ENCODE measurements around the gene SEC61B.
"Not testable (repeated sequence)": the region's sequence is repeated elsewhere in the genome, so short reads cannot be mapped to it uniquely, and the experiment has no call there.

SEC61B gene

DNA sequence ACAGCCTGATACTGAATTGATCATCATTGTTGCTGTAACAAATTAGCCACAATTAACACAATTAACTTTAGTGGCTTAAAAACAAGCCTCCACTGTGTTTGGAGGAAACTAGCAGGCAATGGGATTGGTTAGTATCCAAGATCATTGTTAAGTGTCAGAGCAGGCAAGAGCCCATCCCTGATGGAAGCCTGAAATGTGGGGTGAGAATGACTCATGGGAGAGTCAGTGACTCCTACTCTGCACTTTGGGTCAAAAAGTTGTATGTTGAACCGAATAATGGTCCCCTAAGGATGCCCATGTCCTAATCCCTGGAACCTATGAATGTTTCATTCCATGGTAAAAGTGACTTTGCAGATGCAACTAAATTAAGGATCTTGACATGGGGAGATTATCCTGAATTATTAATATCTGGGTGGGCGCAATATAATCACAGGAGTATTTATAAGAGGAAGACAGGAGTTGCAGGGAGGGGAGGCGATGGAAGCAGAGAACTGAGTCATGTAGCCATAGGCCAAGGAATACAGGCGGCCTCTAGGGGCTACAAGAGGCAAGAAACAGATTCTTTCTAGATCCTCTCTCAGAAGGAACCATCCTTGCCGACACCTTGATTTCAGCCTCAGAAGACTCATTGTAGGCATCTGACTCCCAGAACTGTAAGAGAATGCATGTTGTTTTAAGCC lies 29.2 kb upstream of the SEC61B start:
- DNase-seq: peak in 1 of 4 experiments; percentile 20

DNA sequence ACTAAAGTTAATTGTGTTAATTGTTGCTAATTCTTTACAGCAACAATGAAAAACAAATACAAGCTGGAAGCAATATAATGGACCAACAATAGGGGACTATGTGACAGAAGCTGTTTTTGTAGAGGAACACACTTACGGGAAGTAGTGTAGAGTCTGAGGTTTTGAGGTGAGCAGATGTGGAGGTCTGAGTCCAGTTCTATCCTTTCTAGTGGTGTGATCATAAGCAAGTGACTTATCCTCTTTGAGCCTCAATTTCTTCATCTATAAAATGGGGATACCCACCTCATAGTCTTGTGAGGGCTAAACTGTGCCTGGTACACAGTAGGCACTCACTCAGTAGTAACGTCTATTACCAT lies 28.6 kb upstream of the SEC61B start:
- DNase-seq: no peak

DNA sequence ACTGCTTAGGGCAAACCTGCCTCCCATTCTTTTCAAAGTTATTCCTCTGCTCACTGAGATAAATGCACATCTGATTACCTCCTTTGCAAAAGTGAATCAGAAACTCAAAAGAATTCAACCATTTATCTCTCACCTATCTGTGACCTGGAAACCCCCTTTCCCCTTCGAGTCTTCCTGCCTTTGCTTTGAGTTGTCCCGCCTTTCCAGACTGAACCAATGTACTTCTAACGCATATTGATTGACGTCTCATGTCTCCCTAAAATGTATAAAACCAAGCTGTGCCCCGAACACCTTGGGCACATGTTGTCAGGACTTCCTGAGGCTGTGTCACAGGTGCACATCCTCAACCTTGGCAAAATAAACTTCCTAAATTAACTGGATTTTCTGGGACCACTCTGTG lies 25.6 kb upstream of the SEC61B start:
- not testable (repeated sequence) for DNase-seq

DNA sequence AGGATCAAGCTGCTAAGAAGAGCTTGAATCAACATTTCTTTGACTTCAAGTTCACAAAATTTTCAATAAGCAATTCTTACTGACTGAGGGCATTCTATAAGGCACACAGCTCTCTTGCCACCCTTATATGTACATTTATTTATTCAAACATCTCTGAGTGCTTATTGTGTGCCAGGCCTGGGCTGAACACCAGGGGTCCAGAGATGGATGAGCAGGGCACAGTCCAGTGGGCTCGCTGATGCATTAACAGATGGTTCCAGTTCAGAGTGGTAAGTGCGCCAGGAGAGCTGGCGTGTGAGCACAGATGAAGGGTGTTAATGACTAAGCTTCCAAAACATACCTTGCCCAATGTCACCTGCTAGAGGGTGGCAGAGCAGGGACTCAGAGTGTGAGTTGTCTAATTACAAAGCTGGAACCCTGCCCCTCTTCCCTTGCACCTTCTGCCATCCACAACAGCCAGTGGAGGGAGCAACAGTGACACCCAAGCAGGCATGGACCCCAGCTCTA lies 24.9 kb upstream of the SEC61B start:
- no peak for DNase-seq

DNA sequence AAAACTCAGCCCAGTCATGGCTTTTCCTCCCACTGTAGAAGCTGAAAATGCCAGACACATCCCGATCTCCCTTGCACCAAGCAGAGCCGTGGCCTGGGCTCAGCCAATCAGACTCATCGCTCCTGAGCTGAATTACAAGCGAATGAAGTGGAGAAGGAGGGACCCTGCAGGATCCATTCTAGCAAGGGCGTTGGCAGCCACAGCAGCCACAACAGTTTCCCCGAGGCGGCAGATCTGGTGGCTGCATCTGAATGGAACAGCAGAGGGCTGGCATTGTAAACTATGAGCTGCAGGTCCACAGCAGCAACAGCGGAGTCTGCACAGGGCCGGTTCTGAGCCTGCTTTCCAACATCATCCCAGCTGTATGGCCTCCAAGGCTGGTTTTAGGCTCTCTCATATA lies 24.1 kb upstream of the SEC61B start:
- no peak for DNase-seq

DNA sequence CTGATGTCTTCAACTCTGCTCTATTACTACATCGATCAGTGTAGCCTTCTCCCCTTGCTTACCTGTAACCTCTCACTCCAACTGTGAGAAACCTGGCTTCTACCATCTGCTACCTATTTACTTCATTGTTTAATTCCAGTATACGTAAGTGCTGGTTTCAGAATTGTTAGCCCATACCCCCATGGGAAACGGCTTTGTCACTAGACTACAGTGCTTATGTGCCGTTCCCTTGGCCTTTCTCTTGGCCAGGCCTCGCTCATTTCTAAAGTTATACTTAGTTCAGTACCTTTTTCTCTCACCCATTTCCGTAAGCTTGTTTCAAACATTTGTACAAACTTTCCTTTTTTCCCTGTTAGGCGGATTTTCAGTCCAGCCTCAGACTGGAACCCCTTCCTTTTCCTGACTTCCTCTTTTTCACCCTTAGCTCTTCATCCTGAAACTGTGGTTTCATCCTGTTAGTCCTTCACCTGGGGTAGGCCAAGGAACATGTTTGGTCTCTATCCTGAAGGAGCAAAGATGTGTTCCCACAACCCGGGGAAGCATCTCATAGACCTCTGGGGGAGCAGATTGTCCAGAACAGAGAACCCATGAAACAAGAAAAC lies 22.0 kb upstream of the SEC61B start:
- no peak for DNase-seq

DNA sequence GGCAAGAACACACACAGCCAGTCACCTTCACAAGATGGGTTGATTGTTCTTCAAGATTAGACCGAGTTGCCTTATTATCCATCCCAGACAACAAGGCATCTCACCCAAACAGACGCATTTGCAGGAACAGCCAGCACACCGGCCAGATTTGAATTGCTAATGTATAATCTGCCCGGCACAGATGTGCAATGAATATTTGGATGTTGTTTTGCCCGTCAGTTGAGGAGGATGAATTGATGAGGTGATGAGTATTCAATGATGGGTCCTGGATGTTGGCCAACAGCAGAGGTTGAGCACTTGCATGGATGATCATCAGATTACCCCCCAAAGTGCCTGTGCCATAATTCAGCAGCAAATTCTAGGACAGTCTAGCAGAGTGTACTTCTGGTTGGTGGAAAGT lies 20.5 kb upstream of the SEC61B start:
- no peak for DNase-seq

DNA sequence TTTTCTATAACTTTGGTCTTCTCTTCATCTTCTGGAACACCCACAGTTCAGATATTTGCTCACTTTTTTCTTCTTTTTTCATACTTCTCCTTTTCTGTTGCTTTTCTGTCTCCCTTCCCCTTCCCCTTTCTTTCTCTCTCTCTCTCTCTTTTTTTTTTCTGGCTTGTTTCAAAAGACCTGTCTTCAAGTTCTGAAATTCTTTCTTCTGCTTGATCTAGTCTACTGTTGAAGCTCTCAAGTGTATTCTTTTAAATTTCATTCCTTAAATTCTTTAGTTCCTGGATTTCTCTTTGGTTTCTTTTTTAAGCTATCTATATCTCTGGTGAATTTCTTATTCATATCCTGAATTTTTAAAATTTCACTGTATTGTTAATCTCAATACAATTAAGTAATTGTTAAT lies 11.5 kb upstream of the SEC61B start:
- no peak for DNase-seq

DNA sequence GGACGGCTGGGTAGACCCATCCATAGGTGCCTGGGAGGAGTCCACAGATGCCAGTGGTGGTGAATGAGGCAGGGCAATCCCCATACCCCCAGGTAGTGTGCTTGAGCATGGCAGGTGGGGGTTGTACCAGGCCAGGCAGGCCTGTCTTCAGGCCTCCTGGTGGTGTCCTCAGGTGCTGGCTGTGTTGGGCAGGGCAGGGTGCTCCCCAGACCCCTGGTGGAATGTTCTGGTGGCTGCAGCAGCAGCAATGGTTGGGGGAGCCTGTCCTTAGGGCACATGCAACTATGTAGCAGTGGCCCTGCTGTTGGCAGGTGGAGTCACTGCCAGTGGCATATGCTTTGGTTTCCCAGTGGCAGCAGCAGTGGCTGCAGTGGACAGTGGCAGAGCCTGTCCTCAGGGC lies 10.3 kb upstream of the SEC61B start:
- DNase-seq: no peak

DNA sequence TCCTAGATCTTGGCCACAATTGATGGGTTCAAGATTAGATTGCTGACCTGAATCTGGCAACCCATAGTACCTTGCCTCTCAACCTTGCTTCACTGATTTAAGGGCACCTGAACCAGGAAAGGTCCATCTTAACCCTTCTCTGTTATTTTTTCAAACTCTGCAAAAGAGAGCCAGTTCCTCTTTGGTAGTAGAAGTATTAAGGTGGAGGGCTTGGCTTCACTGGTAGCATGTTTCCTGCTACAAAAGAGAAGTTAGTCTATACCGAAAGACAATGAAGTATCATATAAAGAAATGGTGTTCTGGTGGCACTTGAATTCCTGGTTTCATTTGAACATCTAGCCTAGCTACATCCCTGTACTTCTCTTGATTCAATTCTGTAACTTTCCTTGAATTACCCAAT lies 8.9 kb upstream of the SEC61B start:
- peak in 1 of 4 experiments; percentile 8 for DNase-seq

DNA sequence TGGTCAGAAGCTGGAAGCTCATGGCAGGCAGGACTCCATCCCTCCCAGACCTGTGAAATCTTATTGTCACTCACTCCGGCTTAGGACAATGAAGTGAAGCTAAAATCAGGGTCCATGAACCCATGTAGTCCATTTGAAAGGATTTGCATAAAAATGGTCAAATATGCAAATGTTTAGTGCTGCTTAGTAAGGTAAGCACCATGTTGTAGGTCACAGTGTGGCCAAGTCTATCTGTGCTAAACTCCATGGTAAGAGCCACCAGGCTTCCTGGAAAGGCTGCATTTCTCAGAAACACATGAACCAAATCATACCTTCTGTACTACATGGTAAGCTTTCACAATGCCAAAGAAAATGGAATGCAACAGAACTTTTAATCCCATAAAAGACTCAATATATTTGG lies 6.0 kb upstream of the SEC61B start:
- DNase-seq: no peak

DNA sequence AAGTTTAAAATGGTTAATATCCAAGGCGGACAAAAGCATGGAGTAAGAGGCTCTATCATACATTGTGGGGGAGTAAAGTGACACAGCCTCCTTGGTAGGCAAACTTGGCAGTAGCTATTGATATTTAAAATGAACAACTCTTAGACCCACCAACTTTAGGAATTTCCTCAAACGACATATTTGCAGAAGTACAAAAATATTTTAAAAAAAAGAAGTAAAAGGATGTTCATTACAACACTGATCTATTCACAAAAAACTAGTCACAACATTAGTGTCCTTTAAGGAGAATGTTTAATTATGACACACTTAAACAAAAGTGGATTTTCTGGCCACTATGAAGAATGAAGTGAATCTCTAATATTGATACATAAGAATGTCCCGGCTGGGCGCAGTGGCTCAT lies 2.1 kb upstream of the SEC61B start:
- peak in 2 of 4 experiments; percentile 28 to 37 for DNase-seq

DNA sequence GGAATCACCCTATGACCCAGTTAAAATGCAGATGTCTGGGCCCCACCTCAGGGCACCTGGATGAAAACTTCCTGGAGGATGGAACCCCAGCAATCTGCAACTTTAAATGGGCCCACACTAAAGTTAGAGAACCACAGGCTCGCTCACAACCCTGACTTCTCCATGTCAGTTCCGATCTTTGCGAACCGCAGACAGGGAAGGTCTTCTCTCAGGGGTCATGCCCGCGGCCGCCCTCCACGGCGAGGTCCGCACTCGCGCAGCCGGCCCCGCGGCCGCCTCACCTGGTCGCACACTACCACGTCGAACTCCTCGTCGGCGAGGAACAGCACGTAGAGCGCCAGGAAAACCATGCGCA lies 839 bp upstream of the SEC61B start:
- DNase-seq: peak in 3 of 4 experiments; percentile 48 to 61 (median 51)

DNA sequence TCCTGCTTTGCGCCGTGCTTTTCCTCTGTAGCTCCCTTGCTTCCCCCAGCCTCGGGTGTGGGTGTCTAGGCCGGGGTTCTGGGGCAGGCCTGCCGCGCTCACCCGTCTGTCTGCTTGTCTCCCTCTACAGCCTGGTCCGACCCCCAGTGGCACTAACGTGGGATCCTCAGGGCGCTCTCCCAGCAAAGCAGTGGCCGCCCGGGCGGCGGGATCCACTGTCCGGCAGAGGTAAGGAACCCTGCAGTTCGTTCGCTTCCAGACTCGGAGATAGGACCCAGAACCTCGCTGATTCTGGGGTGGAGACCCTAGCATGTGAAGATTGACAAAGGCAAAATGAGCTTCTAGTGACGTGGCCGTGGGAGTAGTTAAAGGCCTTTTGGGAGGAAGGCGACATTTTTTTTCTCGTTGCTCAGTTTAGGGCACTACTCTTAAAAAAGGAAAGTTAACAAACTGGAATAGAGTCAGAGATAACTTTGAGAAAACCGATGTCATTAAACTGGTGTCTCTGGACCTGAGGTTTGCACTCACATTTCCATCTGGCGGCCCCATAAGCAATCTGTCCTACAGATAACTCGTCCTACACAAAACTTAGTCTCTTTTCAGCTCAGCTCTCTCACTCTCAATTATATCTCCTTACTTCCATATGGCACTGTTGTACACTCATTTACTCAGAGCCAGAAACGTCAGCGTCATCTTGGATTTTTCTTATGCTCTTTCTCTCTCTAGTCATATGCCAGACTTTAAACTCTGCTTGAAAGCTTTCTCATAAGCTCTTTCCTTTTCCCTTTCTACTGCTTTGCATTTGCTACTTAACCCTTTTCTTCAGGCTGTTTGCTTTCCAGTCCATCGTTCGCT lies 561 bp downstream of the SEC61B start:
- DNase-seq: peak in 2 of 4 experiments; percentile 29 to 50

DNA sequence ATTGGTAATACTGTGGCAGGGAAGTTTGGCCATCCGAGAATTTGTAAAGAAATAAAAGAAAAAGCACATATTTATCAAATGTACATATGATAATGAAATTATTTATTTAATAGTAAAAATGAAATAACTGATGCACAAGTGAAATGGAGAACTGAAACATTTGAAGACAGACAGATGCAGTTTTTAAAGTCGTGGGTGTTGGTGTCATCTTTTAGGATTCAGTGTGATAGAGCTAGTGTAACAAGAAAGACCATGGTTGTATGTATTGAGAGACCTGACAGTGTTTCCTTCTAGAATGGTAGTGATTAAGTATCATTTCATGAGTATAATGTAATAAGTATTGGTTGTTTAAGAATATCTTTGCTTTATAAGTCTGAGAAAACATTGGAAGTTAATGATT lies 2.4 kb downstream of the SEC61B start:
- no peak for DNase-seq

DNA sequence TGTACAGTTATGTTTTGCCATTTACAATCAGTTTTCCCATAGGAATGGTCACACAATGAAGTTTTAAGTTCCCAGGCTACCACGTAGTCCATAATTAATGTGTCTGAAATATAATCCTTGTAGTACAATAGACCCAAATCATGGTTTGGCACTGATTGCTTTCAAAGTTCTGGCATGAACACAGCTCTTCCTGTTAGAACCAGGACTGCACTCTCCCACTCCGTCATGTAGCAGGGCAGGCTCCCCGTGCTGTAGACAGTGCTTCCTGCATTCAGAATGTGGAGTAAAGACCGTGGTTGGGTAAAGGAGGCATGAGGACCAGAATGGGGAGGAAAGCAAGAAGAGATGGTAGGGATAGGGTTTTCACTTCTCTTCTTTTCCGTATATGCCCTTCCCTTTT lies 4.0 kb downstream of the SEC61B start:
- no peak for DNase-seq

DNA sequence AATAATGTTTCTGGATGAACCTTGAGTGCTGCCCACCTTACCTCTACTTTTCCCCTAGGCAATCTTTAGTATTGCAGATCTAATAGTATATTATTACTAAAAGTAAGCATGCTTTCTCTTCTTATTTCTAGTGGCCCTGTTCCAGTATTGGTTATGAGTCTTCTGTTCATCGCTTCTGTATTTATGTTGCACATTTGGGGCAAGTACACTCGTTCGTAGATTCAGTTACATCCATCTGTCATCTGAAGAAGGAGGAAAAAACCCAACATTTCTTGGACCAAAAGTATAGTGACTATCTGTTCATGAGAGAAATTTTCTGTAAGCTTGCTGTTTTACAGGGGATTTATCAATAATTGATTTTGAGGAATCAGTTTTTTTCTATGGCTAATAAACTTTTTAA lies 8.1 kb downstream of the SEC61B start:
- DNase-seq: no peak

DNA sequence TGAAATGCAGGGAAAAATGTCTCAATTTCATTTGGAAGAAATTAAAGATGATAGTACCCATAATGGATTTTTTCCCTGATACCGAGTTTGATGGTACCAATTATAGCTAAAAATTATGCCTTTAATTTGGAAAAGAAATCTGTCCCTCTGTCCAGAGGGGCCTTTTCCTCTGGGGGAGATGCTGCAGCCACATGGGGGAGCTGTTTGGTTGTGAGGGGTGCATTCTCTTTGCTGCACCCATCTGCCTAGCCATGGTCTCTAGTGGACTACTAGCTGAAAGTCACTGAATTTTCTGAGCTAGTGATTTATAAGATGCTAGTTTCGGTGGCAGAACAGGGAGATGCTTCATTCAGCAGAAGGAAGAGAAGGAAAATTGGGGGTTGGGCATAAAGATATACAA lies 9.6 kb downstream of the SEC61B start:
- peak; percentile 39 to 66 (median 50) for DNase-seq

DNA sequence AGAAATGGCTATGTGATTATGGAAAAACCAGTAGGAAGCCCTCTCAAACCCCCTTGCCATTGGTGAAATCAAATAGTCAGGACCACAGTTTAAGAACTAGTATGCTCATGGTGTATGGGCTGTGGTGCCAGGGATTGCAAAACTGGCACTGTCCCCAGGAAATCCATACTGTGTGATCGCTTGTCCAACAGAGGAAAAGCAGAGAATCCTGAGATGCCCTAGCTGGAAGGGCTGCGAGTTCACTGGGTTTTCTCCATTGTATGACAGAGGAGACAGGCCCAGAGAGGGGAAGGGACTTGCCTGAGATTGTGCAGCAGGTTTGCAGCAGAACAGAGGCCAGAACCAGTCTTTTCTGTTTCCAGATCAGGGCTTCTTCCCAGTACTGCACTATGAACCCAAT lies 12.5 kb downstream of the SEC61B start:
- no peak for DNase-seq

DNA sequence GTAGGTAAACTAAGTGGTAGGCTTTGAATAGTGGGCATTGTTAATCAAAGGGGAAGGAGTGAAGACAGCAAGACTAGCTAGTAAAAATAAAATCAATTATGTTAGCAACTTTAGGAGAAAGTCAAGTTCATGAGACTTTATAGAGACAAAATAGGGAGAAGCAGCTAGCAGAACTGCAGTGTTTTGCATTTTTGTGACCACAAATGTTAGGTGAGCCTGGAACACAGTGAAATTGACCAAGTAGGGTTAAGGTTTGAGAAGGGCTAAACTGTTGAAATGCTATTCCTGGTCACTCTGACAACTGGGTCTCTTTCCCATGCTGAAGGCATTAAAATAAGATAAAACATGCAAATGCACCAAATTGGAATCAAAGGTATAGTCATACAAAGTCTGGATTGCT lies 13.0 kb downstream of the SEC61B start:
- no peak for DNase-seq

DNA sequence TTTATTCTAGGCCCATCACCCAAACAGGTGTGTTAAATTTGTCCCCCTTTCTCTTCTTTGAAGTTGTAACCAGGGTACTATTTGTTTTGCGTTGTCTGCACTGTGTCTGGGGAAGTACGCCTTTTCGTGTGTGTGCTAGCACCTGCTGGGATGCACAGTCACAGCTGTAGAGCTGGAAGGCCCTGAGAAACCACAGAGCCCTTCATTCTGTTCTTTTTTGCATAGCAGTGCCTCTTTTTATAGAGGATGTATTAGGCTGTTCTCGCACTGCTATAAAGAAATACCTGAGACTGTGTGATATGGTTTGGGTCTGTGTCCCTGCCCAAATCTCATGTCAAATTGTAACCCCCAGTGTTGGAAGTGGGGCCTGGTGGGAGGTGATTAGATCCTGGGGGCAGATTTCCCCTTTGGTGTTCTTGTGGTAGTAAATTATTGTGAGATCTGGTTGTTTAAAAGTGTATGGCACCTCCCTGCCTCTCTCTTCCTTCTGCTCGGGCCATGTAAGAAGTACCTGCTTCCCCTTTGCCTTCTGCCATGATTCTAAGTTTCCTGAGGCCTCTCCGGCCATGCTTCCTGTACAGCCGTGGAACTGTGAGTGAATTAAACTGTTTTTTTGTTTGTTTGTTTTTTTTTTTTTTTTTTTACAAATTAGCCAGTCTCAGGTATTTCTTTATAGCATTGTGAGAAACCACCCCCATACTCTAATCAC lies 14.0 kb downstream of the SEC61B start:
- no peak for DNase-seq

DNA sequence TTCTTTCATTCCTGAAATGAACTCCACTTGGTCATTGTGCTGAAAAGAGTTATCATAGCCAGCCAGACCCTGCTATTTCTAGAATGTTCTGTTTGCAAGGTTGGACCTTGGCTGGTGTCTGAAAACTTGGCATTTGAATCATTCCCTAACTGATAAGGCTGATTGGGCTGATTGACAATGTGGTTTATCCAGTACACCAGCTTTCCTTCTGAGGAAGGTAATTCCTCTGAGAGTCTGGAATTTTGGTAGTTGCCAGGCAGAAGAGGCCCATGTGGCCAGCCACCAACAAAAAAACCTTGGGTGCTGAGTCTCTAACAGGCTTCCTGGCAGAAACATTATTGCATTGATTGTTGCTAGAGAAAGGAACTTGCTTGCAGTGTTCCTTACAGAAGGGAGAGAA lies 15.3 kb downstream of the SEC61B start:
- no peak for DNase-seq

DNA sequence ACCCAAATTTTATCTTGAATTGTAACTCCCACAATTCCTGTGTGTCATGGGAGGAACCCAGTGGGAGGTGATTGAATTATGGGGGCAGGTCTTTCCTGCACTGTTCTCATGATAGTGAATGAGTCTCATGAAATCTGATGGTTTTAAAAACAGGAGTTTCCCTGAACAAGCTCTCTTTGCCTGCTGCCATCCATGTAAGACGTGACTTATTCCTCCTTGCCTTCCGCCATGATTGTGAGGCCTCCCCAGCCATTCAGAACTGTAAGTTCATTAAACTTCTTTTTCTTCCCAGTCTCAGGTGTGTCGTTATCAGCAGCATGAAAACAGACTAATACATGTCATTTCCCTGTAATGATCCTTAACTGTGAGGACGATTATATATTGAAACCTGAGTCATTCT lies 15.8 kb downstream of the SEC61B start:
- DNase-seq: not testable (repeated sequence)

Data from suppressor macrophage (primary cell).